Measurements from ENCODE around the gene HNRNPU. TPM values are rescaled to one million over a fixed set of nuclear protein-coding genes. Genes with fewer than 3 reads are reported as not detected.

Gene HNRNPU
- total RNA-seq, 2 donors from 2014 or later, result 517 to 556 TPM

DNA sequence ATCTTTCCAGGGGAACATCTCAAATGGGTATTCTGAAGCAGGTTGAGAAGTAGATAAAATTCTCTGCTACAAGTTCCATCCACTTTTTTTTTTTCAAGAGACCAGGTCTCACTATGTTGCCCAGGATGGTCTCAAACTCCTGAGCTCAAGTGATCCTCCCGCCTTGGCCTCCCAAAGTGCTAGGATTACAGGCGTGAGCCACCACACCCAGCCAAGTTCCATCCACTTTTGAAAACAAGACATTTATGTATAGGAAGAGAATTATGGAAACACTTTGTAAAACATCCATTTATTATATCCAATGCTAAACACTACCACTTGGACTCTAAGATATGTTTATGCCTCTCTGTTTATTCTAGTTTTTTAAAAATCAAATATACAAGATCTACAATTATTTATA, 13.4 kb downstream of the HNRNPU start:
- no peaks in the 10 kb centered on the region for H3K27me3 ChIP-seq (ENCODE audit: control insufficient read depth, insufficient read depth, low read length, poor library complexity, severe bottlenecking)
- Mint-ChIP-seq H3K9me3 (no peaks in the 10 kb centered on the region), H3K36me3 (ENCODE audit: low read depth) (peaks cover 85% of the 10 kb centered on the region), H3K27ac (peak overlapping the region; percentile 79), H3K27me3 (ENCODE audit: insufficient read depth) (no peaks in the 10 kb centered on the region), H3K4me3 (no peak overlapping the region), H3K4me1 (no peaks in the 10 kb centered on the region)
- no peak for TF ChIP-seq CTCF (conservative IDR thresholded peaks at IDR 0.05)
- no peaks in the 10 kb centered on the region for H3K9me3 ChIP-seq (ENCODE audit: control insufficient read depth, low read length)
- H3K36me3 ChIP-seq (ENCODE audit: control insufficient read depth, insufficient read depth, low read length), result peaks cover 100% of the 10 kb centered on the region
- H3K9ac ChIP-seq (ENCODE audit: extremely low read depth, low read length, poor library complexity, severe bottlenecking), result no peak overlapping the region
- H3K4me1 ChIP-seq (ENCODE audit: control insufficient read depth, insufficient read depth, low read length), result no peaks in the 10 kb centered on the region
- WGBS, 2 experiments (ENCODE audit: insufficient coverage in 1 of 2, insufficient read length in 1 of 2), result 94% methylated on average over 2 of the region's 2 CpGs; no CpG with 5 or more reads in 1 of the 2 experiments
- no peak overlapping the region for H3K27ac ChIP-seq (ENCODE audit: low read depth, low read length)
- H3K4me3 ChIP-seq (ENCODE audit: low read length), result no peak overlapping the region
- no peak for DNase-seq

DNA sequence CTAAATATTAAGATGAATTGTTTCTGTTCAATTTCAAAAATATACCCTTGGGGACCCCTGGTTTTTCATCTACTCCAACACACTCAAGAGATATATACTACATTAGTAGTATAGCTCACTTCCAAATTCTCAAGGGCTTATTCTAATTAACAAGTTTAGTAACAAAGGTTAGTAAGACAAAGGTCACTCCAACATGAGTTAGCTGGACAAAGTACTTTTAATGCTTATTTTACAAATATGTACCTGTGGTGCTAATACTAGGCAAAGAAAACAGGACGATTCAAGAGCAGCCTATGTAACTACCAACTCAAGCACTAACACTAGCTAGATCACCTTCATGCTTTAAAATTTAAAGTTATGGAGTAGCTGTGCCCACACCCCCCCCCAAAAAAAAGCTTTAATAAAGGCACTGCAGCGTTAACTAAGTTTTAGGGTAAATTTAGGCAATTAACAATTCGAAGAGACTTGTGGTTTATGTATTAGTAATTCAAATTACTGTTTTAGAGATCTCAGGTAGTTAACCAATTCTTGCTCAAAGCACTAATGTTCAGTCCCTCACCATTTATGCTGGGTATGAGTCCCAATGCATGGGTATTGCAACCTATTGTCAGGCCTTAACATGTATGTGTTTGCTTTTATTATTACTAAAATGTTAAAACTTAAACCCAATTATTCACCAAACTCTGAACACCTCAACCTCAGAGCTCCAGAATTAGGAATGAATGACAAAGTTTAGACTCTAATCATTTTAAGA, 14.1 kb downstream of the HNRNPU start:
- Mint-ChIP-seq H3K4me3 (no peak overlapping the region), H3K27ac (peak overlapping the region; percentile 39), H3K4me1 (no peaks in the 10 kb centered on the region), H3K9me3 (no peaks in the 10 kb centered on the region), H3K36me3 (ENCODE audit: low read depth) (peaks cover 85% of the 10 kb centered on the region), H3K27me3 (ENCODE audit: insufficient read depth) (no peaks in the 10 kb centered on the region)
- TF ChIP-seq CTCF (conservative IDR thresholded peaks at IDR 0.05), result no peak
- DNase-seq, result no peak
- Histone ChIP-seq H3K27me3 (ENCODE audit: control insufficient read depth, insufficient read depth, low read length, poor library complexity, severe bottlenecking) (no peaks in the 10 kb centered on the region), H3K27ac (ENCODE audit: low read depth, low read length) (no peak overlapping the region), H3K9me3 (ENCODE audit: control insufficient read depth, low read length) (no peaks in the 10 kb centered on the region), H3K4me3 (ENCODE audit: low read length) (no peak overlapping the region), H3K36me3 (ENCODE audit: control insufficient read depth, insufficient read depth, low read length) (peaks cover 100% of the 10 kb centered on the region), H3K9ac (ENCODE audit: extremely low read depth, low read length, poor library complexity, severe bottlenecking) (no peak overlapping the region), H3K4me1 (ENCODE audit: control insufficient read depth, insufficient read depth, low read length) (no peaks in the 10 kb centered on the region)
- 92 to 93% methylated on average over 2 to 3 of the region's 3 CpGs for WGBS, 2 experiments (ENCODE audit: insufficient coverage in 1 of 2, insufficient read length in 1 of 2)

DNA sequence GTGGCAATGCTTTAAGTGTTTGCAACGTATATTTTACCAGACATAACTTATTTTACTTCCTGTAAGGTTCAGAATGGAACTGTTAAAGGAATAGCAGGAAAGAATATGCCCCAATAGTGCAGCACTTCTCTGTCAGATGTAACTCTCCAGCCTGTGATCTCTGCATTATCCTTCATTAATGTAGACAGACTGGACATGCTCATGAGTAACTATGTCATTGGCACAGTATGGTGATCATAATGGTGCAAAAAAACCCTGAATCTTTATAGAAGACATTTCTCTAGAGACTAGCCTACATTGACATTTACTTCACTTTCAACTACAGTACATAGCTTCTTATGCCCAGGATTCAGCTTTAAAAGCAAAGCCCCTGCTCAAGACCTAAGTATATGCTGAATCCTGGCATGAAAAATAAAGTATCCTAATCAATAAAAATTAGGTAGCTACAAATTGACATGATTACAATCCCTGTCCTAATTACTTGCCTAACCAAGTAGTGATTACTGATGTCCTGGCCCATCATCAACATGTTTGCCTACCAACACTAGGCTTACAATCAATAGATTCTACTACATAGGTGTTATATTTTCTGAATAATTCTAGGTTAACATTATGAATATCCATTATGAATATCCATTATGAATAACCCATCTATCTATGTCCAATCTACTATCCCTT, 15.0 kb downstream of the HNRNPU start:
- 100% methylated on average over 1 of the region's 1 CpG; no CpG with 5 or more reads in 1 of the 2 experiments for WGBS, 2 experiments (ENCODE audit: insufficient coverage in 1 of 2, insufficient read length in 1 of 2)
- TF ChIP-seq CTCF (conservative IDR thresholded peaks at IDR 0.05), result no peak
- Mint-ChIP-seq H3K9me3 (no peaks in the 10 kb centered on the region), H3K27ac (peak overlapping the region; percentile 13), H3K27me3 (ENCODE audit: insufficient read depth) (no peaks in the 10 kb centered on the region), H3K4me3 (no peak overlapping the region), H3K36me3 (ENCODE audit: low read depth) (peaks cover 85% of the 10 kb centered on the region), H3K4me1 (no peaks in the 10 kb centered on the region)
- H3K4me1 ChIP-seq (ENCODE audit: control insufficient read depth, insufficient read depth, low read length), result no peaks in the 10 kb centered on the region
- no peak for DNase-seq
- H3K4me3 ChIP-seq (ENCODE audit: low read length), result no peak overlapping the region
- no peak overlapping the region for H3K27ac ChIP-seq (ENCODE audit: low read depth, low read length)
- H3K27me3 ChIP-seq (ENCODE audit: control insufficient read depth, insufficient read depth, low read length, poor library complexity, severe bottlenecking), result no peaks in the 10 kb centered on the region
- no peak overlapping the region for H3K9ac ChIP-seq (ENCODE audit: extremely low read depth, low read length, poor library complexity, severe bottlenecking)
- no peaks in the 10 kb centered on the region for H3K9me3 ChIP-seq (ENCODE audit: control insufficient read depth, low read length)
- H3K36me3 ChIP-seq (ENCODE audit: control insufficient read depth, insufficient read depth, low read length), result peaks cover 98% of the 10 kb centered on the region

All from endodermal cell (in vitro differentiated cells).